Measurements from ENCODE around the gene SLC26A2. TPM values are rescaled to one million over a fixed set of nuclear protein-coding genes. Genes with fewer than 3 reads are reported as not detected.

SLC26A2 gene
- total RNA-seq, 4 donors from 2014 or later: 10.1 to 13.6 (median 12.8) TPM

DNA sequence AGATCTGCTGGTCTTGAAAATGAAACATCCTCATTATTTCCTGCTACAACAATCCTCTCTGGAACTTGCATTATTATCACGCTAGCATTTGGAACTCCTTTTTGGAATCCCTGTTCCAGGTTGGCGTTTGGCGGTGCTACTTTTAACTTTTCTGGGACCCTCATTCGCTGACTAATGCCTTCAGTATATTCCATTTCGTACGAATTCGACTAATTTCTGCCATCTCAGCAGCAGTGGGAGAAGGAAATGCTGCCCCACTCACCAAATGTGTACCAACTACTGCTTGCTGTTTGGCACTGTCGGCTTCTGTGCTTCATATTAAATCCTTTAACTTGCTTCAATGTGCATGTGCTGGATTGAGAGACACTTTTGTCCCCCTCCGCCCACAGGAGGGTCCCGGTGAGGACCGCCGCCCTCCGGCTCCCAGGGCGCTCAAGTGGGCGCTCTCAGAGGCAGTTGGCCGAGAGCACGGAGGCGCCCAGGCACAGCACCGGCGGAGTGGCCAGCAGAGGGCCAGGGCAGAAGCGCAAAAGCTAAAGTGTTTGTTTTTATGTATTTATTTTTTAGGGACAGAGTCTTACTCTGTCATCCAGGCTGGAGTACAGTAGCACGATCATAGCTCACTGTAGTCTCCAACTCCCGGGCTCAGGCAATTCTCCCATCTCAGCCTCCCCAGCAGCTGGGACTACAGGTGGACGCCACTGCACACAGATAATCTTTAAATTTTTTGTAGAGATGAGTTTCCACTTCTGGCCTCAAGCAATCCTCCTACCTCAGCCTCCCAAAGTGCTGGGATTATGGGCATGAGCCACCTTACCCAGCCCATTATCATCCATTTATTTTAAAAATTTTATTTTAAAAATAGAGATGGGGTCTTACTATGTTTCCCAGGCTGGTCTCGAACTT is 27.9 kb upstream of the SLC26A2 start:
- Histone ChIP-seq H3K4me1 (peaks cover 0 to 3% of the 10 kb centered on the region in 2 donors), H3K36me3 (no peaks in the 10 kb centered on the region), H3K9me3 (no peaks in the 10 kb centered on the region), H3K4me3 (replicated peaks in 1 of 3) (no peak overlapping the region), H3K27me3 (peaks cover 5% of the 10 kb centered on the region), H3K27ac (no peak overlapping the region)
- TF ChIP-seq, protein P1, sequence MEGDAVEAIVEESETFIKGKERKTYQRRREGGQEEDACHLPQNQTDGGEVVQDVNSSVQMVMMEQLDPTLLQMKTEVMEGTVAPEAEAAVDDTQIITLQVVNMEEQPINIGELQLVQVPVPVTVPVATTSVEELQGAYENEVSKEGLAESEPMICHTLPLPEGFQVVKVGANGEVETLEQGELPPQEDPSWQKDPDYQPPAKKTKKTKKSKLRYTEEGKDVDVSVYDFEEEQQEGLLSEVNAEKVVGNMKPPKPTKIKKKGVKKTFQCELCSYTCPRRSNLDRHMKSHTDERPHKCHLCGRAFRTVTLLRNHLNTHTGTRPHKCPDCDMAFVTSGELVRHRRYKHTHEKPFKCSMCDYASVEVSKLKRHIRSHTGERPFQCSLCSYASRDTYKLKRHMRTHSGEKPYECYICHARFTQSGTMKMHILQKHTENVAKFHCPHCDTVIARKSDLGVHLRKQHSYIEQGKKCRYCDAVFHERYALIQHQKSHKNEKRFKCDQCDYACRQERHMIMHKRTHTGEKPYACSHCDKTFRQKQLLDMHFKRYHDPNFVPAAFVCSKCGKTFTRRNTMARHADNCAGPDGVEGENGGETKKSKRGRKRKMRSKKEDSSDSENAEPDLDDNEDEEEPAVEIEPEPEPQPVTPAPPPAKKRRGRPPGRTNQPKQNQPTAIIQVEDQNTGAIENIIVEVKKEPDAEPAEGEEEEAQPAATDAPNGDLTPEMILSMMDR (IDR thresholded peaks at IDR 0.05): peak in 3 of 6 experiments; percentile 28 to 53 (median 32)
- no peak for TF ChIP-seq POLR2A (IDR thresholded peaks at IDR 0.05)
- intact Hi-C loops (cut with DNase I): no loop called here
- 41 to 48% methylated on average over 25 of the region's 25 CpGs for WGBS, 2 donors
- DNase-seq: peak; percentile 20 to 36

GRCh38 chr5:149935431-149935901 is 25.1 kb upstream of the SLC26A2 start:
- 84 to 88% methylated on average over 8 of the region's 8 CpGs for WGBS, 2 donors
- H3K4me3 ChIP-seq (replicated peaks in 1 of 3): no peak overlapping the region
- H3K36me3 ChIP-seq: no peaks in the 10 kb centered on the region
- no peak for TF ChIP-seq POLR2A (IDR thresholded peaks at IDR 0.05)
- TF ChIP-seq, protein P1 (IDR thresholded peaks at IDR 0.05): no peak
- H3K4me1 ChIP-seq: no peaks in the 10 kb centered on the region
- peaks cover 5% of the 10 kb centered on the region for H3K27me3 ChIP-seq
- no peak overlapping the region for H3K27ac ChIP-seq
- intact Hi-C loops (cut with DNase I): no loop called here
- DNase-seq: no peak
- no peaks in the 10 kb centered on the region for H3K9me3 ChIP-seq

- H3K27ac ChIP-seq: no peak overlapping the region
- WGBS, 2 donors: 72 to 86% methylated on average over 1 of the region's 1 CpG
- H3K4me1 ChIP-seq: no peaks in the 10 kb centered on the region
- H3K9me3 ChIP-seq: no peaks in the 10 kb centered on the region
- no peak overlapping the region for H3K4me3 ChIP-seq (replicated peaks in 1 of 3)
- H3K27me3 ChIP-seq: peaks cover 5% of the 10 kb centered on the region
- TF ChIP-seq, protein P1 (IDR thresholded peaks at IDR 0.05): no peak
- TF ChIP-seq POLR2A (IDR thresholded peaks at IDR 0.05): no peak
- no peak for DNase-seq
- H3K36me3 ChIP-seq: no peaks in the 10 kb centered on the region
- intact Hi-C loops (cut with DNase I): no loop called here
Measured at GRCh38 chr5:149936044-149936699, 24.4 kb upstream of the SLC26A2 start.

- Histone ChIP-seq H3K27ac (no peak overlapping the region), H3K27me3 (peaks cover 5% of the 10 kb centered on the region), H3K4me1 (no peaks in the 10 kb centered on the region), H3K36me3 (no peaks in the 10 kb centered on the region), H3K9me3 (no peaks in the 10 kb centered on the region), H3K4me3 (replicated peaks in 1 of 3) (no peak overlapping the region)
- WGBS, 2 donors: 82 to 87% methylated on average over 3 of the region's 3 CpGs
- no peak for DNase-seq
- intact Hi-C loops (cut with DNase I): no loop called here
- no peak for TF ChIP-seq POLR2A (IDR thresholded peaks at IDR 0.05)
- TF ChIP-seq, protein P1 (IDR thresholded peaks at IDR 0.05): no peak
Measured at GRCh38 chr5:149936700-149937091, 23.9 kb upstream of the SLC26A2 start.

DNA sequence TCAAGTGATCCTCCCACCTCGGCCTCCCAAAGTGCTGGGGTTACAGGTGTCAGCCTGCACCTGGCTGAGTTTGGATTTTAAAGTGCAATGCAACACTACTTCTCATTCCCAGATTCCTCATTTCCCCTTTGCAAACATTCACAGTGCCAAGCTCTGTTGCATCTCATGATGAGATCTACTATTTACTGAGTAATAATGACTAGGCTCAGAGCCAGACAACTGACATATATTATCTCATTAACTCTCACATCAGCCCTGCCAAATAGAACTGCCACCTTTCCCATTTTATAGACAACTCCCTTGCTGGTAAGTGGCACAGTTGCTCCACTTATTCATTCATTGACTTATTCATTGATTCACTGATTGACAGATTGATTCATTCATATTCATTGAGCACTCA is 22.9 kb upstream of the SLC26A2 start:
- H3K27ac ChIP-seq: no peak overlapping the region
- TF ChIP-seq POLR2A (IDR thresholded peaks at IDR 0.05): no peak
- peaks cover 5% of the 10 kb centered on the region for H3K27me3 ChIP-seq
- whole genome bisulfite sequencing, 2 donors: 65 to 83% methylated on average over 1 of the region's 1 CpG
- no peak for DNase-seq
- no peaks in the 10 kb centered on the region for H3K4me1 ChIP-seq
- intact Hi-C loops (cut with DNase I): no loop called here
- no peaks in the 10 kb centered on the region for H3K9me3 ChIP-seq
- H3K4me3 ChIP-seq (replicated peaks in 1 of 3): no peak overlapping the region
- no peaks in the 10 kb centered on the region for H3K36me3 ChIP-seq

All from thyroid gland (tissue), 4 donors.